ENCODE measurements around the gene TM4SF4. TPM values are rescaled to one million over a fixed set of nuclear protein-coding genes. Genes with fewer than 3 reads are reported as not detected.

The TM4SF4 gene
- polyA plus RNA-seq, 4 donors = 1.1 to 3.5 (median 2.3) TPM

DNA sequence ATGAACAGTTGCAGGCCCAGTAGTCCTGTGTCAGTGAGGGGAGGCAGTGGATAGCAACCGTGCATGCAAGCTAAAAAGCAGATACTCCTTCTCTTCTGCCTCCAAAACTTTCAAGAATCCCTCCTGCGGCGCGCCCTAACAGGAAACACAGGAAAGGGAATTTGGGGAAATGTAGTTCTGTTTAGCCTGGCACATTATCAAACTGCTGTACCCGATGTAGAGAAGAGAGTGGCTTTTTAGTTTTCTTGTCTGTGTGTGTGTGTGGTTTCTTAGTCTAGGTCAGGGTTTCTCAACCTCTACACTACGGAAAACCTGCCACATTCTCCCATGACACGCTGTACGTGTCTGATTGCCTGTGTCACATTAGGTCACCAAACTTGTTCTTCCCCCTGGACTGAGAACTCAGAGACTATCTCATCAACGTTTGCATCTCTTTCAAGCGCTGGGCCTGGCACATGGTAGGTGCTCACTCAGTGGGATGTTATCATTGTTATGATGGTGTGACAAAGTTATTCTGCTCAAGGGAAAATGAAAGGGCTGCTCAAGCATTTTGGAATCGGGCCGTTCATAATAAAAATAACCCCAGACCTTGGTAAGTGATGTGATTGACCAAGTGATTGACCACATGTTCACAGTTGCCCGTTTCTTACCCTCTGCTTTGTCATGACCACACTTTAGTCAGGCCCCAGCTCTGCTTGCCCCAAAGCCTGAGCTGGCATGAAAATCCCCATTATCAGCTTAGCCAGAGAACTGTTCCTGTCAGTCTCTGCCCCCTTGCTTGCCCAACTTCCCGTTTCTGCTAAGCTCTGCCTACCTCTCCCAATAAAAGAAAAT is 33.2 kb downstream of the TM4SF4 start:
- DNase-seq (ENCODE audit: low read depth in 4 of 4, low spot score in 3 of 4) = no peak

DNA sequence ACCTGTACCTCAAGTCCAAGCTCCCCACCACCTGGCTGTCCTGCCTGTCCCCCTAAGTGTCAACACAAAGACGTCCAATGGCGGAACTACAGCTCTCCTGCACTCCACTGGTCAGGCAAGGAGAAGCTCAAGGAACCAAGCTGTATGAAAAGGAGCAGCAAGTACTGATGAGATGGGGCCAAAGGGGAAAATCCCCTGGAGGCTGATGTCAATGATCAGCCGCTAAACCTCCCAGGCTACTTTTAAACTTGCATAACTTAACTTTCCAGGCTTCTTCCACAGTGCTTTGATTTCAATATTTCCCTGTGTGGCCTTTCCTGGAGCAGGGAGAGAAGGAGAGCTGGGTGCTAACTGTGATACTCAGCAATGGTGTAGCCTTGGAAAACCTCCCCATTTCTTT is 35.0 kb downstream of the TM4SF4 start:
- DNase-seq (ENCODE audit: low read depth in 4 of 4, low spot score in 3 of 4) = no peak

DNA sequence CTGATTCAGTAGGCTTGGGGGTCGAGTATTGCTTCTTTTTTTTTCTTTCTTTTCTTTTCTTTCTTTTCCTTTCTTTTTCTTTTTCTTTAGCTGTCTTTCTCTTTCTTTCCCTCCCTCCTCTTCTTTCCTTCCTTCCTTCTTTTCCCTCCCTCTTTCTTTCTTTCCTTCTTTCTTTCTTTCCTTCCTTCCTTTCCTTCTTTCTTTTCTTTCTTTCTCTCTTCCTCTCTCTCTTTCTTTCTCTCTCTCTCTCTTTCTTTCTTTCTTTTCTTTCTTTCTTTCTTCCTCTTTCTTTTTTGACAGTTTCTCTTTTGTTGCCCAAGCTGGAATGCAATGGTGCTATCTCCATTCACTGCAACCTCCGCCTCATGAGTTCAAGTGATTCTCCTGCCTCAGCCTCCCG is 36.0 kb downstream of the TM4SF4 start:
- no peak for DNase-seq (ENCODE audit: low read depth in 4 of 4, low spot score in 3 of 4)

DNA sequence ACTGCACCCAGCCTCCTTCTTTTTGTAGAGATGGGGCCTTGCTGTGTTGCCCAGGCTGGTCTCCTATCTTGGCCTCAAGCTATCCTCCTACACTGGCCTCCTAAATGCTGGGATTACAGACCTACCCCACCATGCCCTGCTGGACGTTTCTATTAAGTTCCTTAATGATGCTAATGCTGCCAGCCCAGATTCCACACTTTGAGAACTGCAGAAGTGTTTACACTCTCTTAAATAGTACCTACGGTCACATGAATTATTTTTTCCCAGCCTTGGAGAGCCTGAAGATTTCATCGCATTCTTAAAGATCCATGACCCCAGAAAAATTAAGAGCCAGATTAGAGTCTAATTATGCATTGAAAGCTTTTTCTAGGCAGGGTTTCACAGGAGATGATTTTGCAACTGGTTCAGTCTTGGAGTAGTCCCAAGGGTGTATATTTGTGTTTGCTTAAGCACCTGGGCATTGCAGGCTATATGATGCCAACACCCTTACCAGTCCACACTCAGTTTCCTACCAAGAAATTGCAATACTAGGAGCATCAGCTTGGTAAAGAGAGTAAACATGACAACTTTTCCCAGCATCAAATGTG is 36.6 kb downstream of the TM4SF4 start:
- DNase-seq (ENCODE audit: low read depth in 4 of 4, low spot score in 3 of 4) = no peak

DNA sequence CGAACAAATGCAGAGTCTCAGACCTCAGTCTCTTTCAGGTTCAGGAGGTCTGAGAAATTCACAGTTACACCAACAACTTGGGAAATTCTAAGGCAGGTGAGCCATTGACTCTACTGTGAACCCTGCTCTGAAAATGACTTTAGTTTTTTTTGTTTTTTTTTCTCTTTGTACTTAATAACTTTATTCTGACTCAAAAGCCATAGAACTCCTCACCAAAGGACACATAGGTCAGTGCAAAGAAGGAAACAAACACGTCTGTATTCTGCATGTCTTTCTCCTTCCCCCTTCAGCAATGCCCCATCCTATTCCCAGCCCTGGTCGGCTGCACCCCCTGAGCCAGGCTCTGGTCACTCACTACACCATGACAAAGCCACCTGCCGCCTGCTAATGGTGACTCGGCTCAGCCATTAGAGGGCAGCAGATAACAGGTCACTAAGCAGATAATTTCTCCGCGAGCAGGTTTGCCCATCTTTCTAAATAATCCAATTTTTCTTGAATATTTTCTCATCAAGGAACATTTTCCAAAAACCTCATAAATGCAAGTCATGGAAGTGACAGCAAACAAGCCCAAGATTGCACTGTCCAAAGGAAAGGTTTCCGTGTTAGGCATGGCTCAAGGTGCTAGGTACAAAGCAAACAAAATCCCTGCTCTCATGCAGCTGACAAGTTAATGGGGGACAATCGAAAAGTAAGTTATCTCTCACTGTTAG is 37.7 kb downstream of the TM4SF4 start:
- peak in 1 of 4 donors; percentile 32 for DNase-seq (ENCODE audit: low read depth in 4 of 4, low spot score in 3 of 4)

DNA sequence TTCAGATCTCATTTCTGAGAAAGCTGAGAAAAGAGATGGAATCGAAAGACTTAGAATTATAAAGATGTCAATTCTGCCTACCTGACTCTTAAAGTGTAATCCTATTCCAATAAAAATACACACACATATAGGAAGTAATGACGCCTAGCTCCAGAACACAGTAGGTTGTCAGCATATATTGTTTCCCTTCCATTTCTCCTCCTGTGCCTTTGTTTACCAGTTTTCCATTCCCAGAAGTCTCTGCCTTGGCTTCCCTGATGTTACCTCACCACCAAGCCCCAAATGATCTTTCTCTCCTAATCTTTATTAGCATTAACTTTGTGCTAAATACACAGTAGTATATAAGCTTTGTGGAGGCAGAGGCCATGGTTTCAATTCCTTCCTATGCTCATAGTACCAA is 40.0 kb downstream of the TM4SF4 start:
- no peak for DNase-seq (ENCODE audit: low read depth in 4 of 4, low spot score in 3 of 4)

DNA sequence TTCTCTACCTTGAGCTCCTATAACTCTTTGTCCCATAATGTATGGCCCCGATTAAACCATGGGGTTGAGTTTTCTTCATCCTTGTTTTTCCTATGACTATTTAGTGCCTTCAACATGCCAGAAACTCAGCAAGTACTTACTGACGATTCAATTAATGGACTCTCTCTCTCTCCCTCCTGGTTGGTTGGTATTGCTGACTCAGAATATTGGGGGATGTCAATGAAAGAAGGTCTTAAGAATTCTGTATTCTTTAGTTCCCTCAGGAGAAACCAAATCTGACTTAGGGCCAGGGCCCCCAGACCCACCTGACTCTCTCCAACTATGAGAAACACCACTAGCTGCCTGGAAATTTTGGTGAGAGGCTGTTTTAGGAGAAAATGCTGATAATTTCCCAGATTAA is 40.8 kb downstream of the TM4SF4 start:
- no peak for DNase-seq (ENCODE audit: low read depth in 4 of 4, low spot score in 3 of 4)

DNA sequence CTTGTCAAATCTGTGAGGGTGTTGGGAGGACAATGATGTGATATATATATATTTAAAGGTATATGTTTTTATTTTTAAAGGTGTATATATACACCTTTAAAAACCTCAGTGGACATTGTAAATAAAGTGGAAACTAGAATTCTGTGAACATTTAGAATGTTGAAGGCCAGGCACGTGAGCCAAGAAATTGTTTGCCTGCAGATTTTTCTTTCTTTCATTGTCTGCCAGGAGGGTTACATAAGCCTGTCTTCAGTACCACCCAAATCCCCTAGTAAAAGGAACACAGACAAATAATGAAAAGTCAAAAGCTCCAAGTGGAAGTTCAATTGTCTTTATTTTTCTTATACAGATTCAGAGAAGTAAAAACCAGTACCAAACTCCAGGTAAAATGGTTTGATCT is 42.4 kb downstream of the TM4SF4 start:
- DNase-seq (ENCODE audit: low read depth in 4 of 4, low spot score in 3 of 4) = no peak

DNA sequence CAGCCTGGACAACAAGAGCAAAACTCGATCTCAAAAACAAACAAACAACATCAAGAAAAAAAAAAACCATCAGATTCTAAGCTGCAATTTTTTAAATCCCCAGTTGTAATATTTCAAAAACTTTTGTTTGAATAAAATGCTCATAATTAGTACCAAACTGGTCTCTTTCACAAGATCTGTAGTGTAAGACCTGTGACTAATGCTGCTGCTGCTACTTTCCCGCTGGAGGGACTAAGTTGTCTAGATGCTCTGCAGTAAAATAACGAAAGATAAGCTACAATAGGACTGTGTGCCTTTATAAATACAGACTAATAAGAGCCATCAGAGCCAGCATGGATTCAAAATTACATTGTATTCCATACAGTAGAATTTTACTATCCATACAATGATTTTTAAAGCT is 45.4 kb downstream of the TM4SF4 start:
- DNase-seq (ENCODE audit: low read depth in 4 of 4, low spot score in 3 of 4) = no peak

DNA sequence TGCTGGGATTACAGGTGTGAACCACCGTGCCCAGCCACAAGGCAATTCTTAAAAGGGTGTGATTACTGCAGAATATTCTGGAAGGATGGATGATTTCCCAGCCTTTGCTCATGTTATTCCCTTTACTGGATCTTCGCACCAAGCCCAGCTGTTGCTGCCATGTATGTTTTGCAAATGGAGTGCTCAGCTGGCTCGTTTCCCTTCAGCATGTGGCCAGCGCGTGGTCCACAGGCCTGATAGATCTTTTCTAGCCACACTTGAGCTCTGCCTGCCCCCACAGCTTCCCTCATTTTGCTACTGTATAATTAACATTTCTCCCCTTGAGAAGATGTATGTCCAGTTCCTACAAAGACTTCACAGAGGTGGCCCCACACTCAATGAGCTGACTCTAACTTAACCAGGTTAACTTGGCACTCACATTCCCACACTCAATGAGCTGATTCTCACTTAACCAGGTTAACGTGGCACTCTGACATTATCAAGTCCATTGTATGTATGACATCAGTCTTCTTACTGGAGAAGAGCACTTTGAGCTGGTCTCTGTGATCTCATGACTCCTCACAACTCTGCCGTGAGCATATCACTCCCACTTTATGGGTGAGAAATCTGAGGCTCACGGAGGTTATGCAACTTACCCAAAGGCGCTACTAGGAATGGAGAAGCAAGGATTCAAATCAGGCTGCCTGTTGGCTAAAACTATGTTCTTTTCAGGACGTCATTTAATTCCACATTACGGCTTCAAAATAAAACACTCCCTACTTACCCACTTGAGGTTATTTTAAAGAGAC is 49.2 kb downstream of the TM4SF4 start:
- no peak for DNase-seq (ENCODE audit: low read depth in 4 of 4, low spot score in 3 of 4)

DNA sequence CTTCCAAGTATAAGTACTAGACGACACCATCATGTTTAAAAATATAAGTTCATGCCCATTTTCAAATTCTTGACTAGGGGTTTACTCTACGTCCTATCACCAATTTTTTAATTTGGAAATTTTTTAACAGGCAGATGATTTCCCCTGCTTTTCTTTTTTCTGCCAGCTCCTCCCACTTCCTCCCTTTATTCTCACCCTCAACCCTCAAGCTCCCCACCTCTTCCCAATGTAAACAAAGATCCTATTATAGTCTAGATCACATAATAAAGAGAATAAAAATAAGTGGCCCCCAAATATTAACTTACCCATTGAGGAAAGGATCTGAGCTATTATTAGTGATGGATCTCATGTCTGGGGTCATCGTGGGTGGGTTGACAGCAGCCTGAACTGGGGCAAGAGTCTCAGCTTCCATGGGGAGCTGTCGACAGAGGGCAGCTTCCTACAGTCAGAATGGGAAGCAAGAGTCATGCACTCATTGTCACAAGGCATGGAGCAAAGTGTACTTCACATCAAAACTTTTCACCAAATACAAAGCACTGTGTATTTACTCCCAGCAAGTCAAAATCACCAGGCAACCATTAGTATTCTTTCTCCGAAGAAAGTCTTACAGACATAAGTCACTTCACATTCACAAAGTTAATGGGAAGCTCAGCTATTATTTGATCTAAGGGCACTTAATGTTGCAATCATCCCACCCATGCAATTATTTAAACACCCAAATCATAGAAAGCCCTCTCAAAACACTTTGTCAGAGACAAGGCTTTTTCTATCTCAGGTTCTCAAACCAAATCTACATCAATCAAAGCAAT is 53.2 kb downstream of the TM4SF4 start:
- no peak for DNase-seq (ENCODE audit: low read depth in 4 of 4, low spot score in 3 of 4)

DNA sequence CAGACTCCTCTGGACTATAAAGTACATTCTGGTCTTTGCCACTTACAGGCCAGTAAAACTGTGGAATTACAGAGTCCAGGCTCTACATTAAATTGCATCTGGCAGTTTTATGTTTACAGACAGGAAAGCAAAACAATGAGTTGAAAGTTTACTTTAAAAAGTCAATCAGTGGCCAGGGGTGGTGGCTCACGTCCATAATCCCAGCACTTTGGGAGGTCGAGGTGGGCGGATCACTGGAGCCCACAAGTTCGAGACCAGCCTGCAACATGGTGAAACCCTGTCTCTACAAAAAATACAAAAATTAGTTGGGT is 53.8 kb downstream of the TM4SF4 start:
- DNase-seq (ENCODE audit: low read depth in 4 of 4, low spot score in 3 of 4) = no peak

DNA sequence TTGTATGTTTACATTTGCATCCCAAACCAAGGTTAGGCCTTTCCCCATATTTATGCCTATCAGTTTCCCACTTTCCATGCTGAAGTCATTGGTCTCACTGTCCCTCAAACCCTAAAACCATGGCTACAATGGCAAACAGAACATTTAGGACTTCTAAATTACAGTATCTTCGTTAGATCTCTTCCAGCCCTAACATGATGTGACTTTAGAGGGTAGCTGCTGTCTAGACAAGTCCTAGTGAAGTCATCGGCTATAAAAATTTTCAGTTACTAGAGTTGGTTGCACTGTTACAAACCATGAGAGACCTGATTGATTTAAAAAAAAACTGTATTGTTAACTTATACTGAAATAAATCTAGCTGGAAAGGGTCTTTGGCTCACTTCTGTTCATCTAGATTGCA is 54.6 kb downstream of the TM4SF4 start:
- no peak for DNase-seq (ENCODE audit: low read depth in 4 of 4, low spot score in 3 of 4)

DNA sequence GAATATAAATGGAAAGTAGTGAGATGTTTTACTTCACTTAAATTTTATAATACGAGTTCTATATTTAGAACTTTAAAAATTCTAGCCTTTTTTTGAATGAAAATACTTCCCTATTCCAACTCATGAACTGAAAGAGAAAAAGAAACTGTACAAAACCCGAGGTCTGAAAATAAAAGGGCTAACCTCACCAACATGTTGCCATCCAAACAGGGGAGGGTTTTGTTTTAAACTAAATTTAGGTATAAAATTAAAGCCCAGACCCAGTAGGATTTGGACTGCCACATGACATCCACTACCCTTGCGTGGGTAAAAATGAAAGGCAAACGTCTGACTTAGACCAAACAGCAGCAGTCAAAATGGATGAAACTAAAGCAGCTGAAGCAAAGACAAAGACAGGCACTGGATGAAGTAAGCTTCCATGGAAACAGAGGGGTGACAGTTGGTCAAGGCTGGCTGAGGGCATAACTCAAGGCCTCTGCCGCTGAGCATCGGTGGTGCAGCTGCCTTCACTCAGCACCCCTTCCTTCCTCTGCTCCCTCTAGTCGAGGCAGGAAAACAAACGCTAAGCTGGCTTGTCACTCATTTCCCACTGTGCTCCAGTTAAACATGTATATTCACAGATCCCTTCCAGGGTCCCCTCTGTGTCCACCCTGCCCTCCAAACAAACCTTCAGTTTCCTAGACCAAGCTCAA is 58.1 kb downstream of the TM4SF4 start:
- no peak for DNase-seq (ENCODE audit: low read depth in 4 of 4, low spot score in 3 of 4)

DNA sequence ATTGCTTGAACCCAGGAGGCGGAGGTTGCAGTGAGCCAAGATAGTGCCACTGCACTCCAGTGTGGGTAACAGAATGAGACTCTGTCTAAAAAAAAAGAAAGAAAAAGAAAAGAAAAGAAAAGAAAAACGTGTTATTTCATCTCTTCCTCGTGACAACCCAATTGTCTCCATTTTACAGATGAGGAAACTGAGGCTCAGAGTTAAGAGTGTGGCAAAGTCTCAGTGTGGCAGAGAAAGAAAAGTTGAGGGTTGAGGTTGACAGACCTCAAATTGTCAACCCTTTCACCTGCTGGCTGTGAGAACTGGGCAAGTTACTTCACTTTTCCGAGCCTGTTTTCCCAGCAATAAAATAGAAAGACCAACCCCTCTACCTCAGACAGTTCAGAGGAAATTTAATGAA is 59.6 kb downstream of the TM4SF4 start:
- no peak for DNase-seq (ENCODE audit: low read depth in 4 of 4, low spot score in 3 of 4)

DNA sequence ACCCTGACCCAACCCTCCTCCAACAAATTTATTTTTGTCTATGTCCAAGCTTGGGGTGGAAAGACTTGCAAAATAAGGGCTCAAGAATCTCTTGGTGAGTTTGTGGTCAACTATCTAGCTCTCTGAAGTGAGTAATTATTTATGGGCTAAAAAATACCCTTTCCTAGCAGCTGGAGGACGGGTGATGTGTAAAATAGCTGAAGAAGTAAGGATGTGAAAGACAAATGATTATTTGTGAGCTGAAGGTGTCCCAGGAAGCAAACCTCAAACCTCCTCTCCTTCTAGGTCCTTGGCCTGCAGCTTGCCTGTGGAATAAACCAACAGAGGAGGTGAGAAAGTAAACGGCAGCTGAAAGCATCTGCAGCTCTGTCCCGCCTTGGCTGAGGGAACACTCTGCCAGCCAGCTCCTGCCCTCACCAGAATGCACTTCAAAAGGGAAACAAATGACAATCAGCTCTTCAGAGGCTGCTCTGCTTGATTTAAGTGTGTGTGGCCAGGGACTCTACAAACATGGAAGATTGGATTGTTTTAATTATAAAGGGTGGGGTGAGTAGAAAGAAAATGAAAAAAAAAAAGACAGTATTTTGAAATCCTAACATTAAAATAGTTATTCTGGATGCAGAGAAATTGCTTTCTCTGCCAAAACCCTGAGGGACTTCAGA is 60.3 kb downstream of the TM4SF4 start:
- DNase-seq (ENCODE audit: low read depth in 4 of 4, low spot score in 3 of 4) = no peak

DNA sequence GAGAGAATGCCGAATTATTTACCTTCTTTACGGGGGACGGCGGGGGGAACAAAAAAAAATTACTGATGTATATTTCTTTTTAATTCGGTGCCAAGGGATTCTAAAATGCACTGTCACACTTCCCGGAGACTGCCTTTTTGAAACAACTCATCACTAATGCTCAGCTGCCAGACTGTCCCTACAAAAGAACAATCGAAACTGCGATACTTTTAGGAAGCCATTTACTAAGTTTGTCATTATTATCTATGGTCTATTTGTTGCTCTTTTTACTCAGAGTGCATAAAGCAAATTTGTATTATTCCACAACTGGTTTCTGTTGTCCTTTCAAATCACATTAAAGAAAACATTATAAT is 60.8 kb downstream of the TM4SF4 start:
- no peak for DNase-seq (ENCODE audit: low read depth in 4 of 4, low spot score in 3 of 4)

DNA sequence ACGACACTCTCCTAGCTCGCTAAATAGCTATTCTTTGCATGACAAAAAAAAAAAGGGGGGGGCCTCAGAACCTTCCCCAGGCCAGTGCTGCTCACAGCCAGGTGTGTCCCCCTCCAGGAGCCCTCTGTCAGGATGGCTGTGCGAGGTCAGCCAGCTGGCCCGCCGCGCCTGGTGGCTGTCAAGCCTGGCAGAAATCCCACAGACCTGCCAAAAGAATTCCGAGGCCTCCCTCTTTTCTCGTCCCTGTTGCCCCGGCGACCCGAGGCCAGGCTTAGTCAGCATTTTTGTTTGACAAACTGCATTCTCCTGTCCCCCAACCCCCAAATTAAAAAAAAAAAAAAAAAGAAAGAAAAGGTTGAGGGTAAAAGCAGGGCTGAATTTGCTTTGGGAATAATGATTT is 61.9 kb downstream of the TM4SF4 start:
- DNase-seq (ENCODE audit: low read depth in 4 of 4, low spot score in 3 of 4) = no peak

DNA sequence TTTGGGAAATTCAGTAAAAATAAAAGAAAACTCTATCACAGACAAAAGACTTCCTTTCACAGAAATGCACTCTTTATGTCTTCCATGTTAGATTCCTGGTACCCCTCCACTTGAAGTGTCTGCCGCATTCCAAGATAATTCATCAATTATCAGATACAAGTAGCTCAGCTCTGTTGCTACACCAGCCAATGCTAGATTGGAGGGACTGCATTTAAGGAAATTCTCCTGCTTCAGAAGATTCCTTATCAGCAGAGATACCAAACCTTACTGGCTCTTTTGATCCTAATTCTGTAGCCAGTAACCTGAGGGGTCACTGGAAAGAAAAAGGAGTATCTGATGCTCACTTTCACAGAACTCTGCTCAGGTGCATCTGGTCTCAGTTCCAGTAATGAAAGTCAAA is 63.9 kb downstream of the TM4SF4 start:
- DNase-seq (ENCODE audit: low read depth in 4 of 4, low spot score in 3 of 4) = no peak
